ENCODE measurements around the gene TP63.
"Not testable (repeated sequence)": the region's sequence is repeated elsewhere in the genome, so short reads cannot be mapped to it uniquely, and the experiment has no call there.

TP63 gene

DNA sequence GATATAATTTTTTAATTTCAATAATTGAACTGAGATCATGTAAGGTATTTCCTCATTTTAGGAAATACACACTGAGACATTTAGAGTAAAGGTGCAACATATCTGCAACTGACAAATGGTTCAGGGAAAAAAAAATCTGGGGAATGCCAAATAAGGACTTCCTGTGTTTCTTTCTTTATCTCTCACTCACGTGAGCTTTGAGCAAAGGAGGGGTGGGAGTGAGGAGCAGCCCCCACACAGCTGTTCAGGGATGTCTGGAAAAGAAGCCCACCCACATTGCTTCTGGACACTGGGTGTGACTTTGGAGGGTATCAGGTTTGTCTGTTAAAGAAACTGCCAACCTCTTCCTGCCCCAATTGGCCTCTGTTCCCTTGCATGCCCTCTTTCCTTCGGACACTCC is 5.6 kb upstream of the TP63 start:
- DNase-seq (ENCODE audit: low read depth in 2 of 2), result no peak

DNA sequence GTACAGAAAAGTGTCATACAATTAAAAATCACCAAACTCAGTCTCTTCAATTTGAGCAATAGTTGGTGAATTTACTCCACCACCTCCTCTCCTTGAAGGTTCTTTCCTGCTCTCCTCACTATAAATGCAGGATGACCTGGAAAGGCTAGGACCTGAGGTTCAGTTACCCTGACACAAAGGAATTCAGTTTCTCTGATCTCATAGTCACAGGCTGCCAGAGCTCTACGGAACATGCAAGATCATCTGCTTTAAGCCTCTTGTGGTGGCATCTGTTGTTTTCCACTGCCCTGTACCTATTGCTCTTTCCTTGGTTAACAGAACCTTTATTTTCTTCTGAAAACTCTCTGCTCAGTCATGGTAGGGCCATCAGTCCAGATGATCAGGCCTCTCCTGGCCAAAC is 4.9 kb upstream of the TP63 start:
- no peak for DNase-seq (ENCODE audit: low read depth in 2 of 2)

DNA sequence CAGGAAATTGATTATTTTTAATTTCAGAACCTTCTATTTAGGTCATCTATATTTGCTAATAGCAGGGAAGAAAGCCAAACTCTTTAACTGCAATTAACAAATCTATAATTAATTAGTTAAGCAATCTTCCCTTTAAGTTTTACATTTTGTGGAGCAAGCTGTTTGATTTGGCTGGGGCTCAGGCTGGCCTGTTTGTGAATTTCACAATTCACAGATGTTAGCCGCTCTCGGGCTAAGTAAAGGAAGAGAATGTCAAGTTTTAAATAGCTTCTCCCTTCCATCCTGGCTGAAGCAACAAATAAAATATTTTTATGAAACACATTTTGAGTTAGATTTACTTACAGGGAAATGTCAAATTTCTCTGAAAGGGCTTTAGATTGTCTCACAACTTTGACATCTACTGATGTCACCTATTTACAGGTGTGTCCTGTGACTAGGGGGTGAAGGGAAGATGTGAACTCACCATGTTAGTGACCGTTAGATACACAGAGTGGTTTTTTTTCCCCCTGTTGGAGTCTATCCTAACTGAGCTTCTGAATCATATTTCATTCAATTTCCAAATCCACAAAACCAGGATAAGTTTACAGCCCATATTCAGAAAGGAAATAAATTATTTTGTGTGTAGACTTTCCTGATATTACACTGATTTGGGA is 1.3 kb upstream of the TP63 start:
- DNase-seq (ENCODE audit: low read depth in 2 of 2), result no peak

DNA sequence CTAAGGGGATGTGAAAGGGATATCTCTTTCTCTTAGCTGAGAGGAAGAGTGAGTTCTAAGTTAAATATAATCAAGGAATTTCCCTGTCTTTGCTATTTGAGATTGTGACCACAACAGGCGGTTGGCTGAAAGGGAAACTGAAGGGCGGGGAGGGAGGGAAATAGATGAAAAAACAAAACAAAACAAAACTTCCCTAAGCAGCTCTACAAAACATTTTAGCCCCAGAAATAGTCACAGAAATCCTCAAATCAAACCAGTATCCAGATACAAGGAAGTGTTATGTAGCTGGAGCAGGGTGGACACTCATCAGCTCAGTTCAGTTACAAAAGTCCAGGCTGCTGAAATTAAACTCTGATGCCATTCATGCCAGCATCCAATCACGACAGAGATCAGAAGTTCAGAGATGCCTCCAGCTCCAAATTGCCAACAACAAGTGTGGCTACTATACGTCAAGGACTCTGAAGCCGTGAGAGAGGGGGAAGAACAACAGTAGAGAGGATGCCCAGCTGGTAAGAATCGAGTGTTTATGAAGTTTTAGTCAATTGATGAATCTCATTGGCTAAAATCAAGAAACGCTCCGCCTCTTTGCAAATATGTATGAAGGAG is 319 bp upstream of the TP63 start:
- DNase-seq (ENCODE audit: low read depth in 2 of 2), result no peak

DNA sequence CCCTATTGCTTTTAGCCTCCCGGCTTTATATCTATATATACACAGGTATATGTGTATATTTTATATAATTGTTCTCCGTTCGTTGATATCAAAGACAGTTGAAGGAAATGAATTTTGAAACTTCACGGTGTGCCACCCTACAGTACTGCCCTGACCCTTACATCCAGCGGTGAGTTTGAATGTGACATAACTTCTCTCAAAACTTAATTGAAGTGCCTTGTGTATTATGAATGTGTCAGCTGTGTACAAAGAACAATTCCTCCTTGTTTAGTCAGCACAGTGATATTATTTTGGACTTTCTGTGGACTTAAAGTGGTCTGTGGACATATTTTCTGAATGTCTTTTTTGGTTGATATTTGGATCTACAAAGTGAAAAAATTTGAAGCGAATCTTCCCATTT is 220 bp downstream of the TP63 start:
- no peak for DNase-seq (ENCODE audit: low read depth in 2 of 2)

DNA sequence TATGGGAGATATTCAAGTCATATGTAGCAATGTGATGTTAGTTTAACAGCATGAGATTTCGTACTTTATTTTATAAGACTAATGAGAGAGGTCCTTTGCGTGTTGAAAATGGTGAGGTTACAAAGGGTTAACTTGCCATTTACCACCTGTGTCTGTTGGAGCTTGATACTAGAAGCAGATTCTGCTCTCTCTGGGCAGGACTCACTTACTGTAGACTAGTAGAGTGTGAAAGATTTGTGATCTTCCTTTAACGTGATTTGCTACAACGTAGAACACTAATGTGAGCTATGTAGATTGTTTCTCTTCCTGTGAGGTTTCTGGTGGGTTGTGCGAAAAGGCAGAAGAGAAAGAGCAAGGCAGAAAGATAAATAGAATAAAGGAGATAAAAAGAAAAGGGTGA is 1.1 kb downstream of the TP63 start:
- no peak for DNase-seq (ENCODE audit: low read depth in 2 of 2)

DNA sequence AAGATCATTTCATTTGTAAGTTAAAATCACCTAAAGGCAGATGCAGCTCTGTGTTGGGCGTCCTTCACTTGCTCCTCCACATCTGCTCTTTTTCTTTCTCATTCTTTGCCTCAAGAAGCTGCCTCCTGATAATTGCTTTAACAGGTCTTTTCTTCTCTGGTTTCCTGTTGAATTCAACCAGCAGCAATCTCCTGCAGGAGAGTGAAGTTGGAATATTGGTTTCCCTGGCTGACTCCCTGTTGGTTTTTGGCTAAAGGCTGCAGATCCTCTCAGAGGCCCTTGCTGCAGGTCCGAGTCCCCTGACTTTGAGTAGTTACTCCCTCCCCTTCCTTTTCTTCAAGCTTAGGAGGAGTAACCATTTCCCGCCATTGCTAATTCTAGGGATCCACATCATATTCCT is 4.2 kb downstream of the TP63 start:
- no peak for DNase-seq (ENCODE audit: low read depth in 2 of 2)

DNA sequence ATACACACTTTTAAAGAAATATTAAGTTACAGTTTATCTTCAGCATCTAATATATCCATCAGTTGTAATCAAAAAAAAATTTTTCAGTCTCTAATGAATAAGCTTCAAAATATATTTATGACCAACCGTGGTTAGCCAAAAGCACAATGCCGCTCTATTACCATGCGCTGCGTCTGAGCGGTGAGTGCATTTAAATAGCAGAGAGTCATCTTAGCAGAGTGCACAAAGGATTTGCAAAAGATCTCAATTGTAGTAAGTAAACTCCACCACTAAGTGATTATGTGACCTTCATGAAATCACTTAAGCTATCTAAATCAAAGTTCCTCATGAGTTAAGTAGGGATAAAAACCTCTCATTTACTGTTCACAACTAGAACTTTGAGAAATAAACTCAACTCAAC is 4.9 kb downstream of the TP63 start:
- no peak for DNase-seq (ENCODE audit: low read depth in 2 of 2)

DNA sequence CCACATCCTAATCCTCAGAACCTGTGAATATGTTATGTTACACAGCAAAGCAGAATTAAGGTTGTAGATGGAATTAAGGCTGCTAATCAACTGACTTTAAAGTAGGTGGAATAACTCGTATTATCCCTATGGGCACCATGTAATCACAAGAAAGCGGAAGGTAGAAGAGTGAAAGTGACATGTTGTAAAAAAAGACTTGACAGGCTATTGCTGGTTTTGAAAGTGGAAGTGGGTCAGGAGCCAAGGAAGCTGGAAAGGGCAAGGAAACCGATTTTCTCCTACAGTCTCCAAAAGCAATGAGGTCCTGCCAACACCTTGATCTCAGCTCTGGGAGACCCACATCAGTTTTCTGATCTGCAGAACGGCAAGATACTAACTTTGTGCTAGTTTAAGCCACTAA is 6.6 kb downstream of the TP63 start:
- no peak for DNase-seq (ENCODE audit: low read depth in 2 of 2)

DNA sequence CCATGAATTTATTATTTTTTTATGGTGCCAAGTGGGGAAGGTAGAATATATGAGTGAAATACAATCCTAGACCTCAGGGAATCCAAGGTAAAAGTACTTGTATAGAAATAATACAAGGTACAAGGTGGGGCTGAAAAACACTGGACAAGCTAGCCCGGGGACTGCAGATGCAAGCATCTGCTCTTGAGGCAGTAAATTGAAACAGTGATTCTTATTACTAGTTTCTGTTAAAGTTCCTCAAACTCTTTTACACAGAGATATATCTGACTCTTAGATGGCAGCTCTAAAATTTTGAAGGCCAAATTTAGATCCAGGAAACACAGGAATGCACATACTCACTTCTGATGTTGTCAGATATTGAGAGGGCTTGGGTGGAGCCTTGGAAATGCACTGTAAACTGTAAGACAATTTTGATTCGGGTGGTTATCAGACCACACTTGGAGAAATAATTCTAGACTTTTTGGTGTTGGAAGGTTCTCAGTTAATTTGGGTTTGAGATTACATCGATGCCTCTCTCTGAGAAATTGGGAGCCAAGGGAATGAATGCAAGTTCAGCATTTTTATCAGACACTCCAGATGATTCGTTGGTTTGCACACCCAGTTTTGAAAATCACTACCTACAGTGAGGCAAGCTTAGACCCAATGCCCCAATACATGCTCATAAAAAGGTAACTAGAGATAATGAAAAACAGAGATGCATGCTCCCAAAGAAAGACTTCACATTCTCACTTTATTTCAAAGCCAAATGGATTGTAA is 7.3 kb downstream of the TP63 start:
- DNase-seq (ENCODE audit: low read depth in 2 of 2), result no peak

DNA sequence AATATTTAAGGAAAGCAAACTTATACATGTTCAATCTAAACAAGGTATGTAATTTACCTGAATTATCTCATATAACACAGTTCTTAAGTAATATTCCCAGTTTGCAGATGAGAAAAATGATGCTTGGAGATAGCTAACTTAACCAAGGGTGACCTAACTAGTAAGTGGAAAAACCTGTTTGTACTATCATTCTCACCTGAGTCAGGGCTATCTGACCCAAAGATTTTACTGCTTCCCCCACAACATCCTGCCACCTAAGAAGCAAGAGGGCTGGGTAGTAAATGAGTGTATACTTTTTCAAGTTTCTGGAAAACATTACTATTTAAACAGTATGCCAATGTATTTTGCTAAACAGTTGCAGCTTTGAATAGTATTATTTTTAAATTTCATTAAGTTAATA is 10.6 kb downstream of the TP63 start:
- no peak for DNase-seq (ENCODE audit: low read depth in 2 of 2)

DNA sequence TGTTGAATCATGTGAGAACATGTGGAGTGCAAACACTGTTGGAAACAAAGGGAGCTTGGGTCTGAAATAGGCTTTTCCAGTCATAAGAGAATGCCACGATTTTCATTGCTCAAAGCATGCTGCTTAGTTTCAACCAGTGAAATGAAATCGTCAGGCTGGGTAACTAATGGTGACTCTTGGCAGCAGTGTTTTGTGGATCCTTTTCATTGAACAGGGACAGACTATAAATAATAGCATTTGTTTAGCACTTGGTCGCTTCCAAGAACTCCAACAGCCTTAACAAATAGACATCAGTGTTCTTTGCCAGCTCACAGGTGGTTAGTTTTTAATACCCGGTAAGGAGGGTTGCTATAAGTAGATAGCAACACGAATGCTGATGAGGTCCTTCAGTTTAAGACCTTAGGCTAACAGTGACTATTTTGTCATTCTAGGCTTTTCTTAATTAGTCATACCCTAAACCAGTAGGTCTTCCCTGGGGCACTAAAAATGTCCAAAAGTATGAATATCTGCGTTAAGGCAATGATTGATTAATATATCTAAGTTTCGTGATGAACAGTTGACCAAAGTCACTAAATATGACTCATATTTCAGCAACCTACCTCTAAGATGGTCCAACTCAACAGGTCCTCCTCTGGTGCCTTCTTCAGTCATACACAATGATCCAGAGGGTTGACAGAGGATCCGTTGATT is 15.8 kb downstream of the TP63 start:
- DNase-seq (ENCODE audit: low read depth in 2 of 2), result no peak

DNA sequence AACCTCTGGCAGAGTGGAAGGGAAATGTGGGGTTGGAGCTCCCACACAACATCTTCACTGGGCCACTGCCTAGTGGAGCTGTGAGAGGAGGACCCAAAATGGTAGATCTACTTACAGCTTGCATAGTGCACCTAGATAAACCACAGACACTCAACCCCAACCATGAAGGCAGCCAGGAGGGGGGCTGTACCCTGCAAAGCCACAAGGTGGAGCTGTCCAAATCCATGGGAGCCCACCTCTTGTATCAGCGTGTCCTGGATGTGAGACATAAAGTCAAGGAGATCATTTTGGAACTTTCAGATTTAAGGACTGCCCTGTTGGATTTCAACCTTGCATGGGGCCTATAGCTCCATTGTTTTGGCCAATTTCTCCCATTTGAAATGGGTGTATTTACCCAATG is 20.9 kb downstream of the TP63 start:
- DNase-seq (ENCODE audit: low read depth in 2 of 2), result no peak

DNA sequence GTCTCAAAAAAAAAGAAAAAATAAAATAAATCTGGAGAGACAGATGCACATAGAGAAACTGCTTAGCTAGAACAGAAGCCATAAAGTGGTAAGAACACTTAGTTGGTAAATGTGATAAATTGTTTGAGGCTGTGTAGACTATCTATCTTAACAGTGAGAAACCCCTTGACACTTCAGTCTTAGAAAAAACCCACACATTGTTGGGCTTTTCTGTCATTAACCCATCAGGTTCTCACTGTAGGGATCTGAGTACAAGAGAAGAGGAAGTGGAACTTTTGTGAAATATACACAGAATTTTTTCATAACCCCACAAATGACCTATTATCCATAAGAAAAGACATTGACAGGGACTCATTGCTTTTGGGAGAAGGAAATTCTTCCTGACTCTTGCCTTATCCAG is 24.4 kb downstream of the TP63 start:
- DNase-seq (ENCODE audit: low read depth in 2 of 2), result no peak

DNA sequence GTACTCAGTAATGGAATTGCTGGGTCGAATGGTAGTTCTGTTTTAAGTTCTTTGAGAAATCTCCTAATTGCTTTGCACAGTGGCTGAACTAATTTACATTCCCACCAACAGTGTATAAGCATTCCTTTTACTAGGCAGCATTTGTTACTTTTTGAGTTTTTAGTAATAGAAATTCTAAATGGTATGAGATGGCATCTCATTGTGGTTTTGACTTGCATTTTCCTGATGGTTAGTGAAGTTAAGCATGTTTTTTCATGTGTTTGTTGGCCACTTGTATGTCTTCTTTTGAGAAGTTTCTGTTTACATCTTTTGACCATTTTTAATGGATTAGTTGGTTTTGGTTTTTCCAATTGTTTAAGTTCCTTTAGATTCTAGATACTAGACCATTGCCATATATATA is 28.4 kb downstream of the TP63 start:
- no peak for DNase-seq (ENCODE audit: low read depth in 2 of 2)

DNA sequence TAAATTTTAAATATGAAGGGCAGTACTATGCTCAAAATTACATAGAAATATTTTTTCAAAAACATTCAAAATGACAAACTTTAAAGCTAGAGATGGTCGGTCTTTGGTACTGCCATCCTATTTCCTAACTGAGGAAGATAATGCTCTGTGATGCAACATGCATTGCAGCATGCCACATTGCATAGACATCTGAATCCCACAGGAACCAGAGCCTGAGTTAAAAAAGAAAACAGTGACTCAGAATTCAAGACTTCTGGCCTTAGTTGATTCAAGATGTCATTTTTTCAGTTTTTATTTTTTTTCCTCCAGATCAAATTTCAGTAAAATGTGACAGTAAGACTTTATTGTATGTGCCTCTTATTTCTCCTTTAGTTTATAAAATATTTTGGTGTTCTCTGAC is 33.1 kb downstream of the TP63 start:
- no peak for DNase-seq (ENCODE audit: low read depth in 2 of 2)

DNA sequence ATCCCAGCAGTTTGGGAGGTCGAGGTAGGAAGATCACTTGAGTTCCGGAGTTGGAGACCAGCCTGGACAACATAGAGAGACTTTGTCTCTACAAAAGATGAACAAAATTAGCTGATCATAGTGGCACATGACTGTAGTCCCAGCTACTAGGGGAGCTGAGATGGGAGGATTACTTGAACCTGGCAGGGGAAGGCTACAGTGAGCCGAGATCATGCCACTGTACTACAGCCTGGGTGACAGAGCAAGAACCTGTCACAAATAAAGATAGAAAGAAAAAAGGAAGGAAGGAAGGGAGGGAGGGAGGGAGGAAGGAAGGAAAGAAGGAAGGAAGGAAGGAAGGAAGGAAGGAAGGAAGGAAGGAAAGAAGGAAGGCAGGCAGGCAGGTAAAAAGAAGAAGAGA is 41.2 kb downstream of the TP63 start:
- not testable (repeated sequence) for DNase-seq (ENCODE audit: low read depth in 2 of 2)

DNA sequence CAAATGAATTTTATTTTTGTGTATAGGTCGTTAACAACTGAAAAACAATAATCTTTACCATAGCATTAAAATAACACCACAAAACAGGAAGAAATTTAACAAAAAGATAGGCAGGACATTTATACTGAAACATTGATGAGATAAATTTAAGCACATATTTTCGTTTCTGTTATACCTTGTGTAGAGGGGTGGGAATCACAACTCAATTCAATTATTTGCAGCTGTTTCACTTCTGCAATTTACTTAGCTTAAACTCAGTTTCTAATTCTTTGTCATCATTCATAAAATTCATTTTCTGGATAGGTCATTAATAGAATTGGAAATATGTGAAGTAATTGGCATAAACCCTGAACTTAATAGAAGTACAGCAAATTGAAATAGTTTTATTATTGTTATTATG is 42.3 kb downstream of the TP63 start:
- no peak for DNase-seq (ENCODE audit: low read depth in 2 of 2)

DNA sequence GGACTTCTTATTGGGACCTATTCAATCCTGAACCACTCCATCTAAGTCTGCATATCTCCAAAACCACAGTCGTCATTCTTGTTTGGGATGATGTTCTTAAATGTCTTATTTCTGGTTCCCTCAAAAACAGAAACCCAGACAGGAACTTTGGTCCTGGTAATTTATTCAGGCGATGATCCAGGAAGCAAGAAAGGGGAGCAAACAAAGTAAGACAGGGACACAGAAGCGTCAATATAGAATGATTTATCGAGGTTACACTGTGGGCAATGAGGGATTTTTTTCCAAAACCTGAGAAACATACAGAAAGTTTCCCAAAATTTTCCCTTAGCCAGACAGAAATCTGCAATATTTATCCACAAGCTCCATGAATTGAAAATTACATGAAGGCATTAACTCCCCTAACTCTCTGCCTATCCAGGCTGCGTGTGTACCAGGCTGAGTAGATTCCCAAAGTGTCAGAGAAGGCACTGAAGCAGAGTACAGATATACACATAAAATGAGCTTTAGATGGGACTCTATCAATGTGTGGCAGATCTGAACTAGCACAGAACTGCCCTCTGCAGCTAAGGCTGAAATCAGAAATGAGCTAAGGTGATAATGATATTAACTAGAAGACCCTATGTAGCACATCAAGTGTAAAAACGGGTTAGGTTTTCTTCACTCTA is 43.2 kb downstream of the TP63 start:
- no peak for DNase-seq (ENCODE audit: low read depth in 2 of 2)

DNA sequence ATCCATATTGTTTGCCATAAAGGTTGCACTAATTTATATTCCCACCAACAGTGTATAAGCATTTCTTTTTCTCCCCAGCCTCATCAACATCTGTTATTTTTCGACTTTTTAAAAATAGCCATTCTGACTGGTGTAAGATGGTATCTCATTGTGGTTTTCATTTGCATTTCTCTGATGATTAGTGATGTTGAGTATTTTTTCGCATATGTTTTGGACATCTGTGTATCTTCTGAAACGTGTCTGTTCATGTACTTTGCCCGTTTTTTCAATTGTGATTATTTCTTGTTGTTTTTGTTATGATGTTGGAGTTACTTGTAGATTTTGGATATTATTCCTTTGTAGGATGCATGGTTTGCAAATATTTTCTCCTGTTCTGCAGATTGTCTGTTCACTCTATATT is 46.5 kb downstream of the TP63 start:
- DNase-seq (ENCODE audit: low read depth in 2 of 2), result no peak

DNA sequence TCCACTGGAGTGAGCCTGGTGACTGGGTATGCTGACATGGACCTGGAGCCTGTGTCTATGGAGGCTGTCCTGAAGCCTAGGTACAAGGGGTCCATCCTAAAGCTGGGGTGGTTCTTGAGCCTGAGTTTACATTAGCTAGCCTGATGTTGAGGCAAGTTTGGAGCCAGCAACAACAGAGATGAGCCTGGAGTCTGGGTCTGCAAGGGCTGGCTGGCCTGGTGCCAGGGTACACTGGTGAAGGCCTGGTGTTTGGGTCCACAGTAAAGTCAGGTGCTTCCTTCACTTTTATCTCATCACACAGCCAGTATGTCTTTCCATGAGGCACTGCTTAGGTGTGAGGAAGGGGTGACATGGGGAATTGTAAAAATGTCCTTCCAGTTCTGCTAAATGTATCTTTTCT is 49.5 kb downstream of the TP63 start:
- no peak for DNase-seq (ENCODE audit: low read depth in 2 of 2)

DNA sequence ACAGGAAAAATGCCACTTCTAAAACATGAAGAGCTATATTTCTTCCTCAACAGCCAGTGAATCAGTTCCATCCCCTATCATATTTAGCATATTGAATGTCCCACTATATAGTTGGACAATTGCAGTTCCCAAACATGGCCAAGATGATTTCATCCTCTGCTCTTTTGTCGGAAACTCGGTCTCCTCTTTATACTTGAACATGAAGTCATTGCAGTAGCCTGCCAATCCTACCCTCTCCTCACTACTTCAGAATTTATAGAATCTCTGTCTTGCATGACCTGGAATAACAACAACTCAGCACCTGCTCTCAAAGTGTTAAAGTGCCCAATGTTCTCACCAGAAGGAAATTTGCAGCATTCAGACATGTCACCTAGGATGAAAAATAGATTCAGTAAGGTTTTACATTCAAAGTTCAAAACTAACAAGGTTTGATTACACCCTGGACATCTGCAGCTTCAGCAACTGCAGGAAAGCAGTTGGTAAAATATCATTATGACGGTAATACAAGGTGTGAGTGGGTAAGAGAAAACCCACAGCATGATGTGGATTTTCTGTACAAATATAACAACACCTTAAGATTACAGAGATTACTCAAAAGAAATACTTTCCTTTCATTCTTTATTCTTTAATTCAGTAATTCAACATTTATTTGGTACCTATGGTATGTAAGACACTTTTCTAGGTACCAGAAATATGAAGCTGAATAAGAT is 52.5 kb downstream of the TP63 start:
- no peak for DNase-seq (ENCODE audit: low read depth in 2 of 2)
